Upper lobe of left lung (tissue), 6 donors: ENCODE data around the gene CHRNG. TPM values are rescaled to one million over a fixed set of nuclear protein-coding genes. Genes with fewer than 3 reads are reported as not detected.
A peak's percentile ranks its signal among the peaks of the same experiment; 100 is the strongest.

ENCODE experiments used
- ATAC-seq, 2 donors: fragments of 200-7000 bp; cut with Tn5 transposase; one replicate each; pipeline ENCODE4 v1.9.1; 2022; ENCODE audit warnings: mild to moderate bottlenecking in 2 of 2, moderate library complexity in 2 of 2; ENCODE audit not compliant: low FRiP score in 2 of 2
- DNase-seq, 2 donors: peaks; one replicate each; pipeline ENCODE4 v3.0.0-alpha.2; 2019 to 2020
- H3K27ac ChIP-seq, 4 donors: fragments of 200-600 bp; sonication (generic); one replicate each; pipeline ENCODE4 v1.5.1; 2016 to 2019
- H3K27me3 ChIP-seq, 4 donors: fragments of 200-600 bp; sonication (generic); one replicate each; pipeline ENCODE4 v1.5.1; 2017 to 2019
- H3K36me3 ChIP-seq, 4 donors: fragments of 200-600 bp; sonication (generic); one replicate each; pipeline ENCODE4 v1.5.1; 2016 to 2019
- H3K4me1 ChIP-seq, 4 donors: fragments of 200-600 bp; sonication (generic); one replicate each; pipeline ENCODE4 v1.5.1; 2018 to 2019
- H3K4me3 ChIP-seq, 4 donors: fragments of 200-600 bp; sonication (generic); one replicate each; pipeline ENCODE4 v1.5.1; 2017 to 2019; ENCODE audit warnings: mild to moderate bottlenecking in 2 of 4, moderate library complexity in 1 of 4
- H3K9me3 ChIP-seq, 4 donors: fragments of 200-600 bp; sonication (generic); one replicate each; pipeline ENCODE4 v1.5.1; 2018 to 2019
- EP300 ChIP-seq, 4 donors: sonication (generic); formaldehyde crosslinking; IDR thresholded peaks; one replicate each; pipeline ENCODE4 v1.5.1; 2017; ENCODE audit warnings: antibody characterized with exemption in 4 of 4, control low read depth in 2 of 4
- POLR2A ChIP-seq, 4 donors: fragments of 450-650 bp; IDR thresholded peaks; one replicate each; pipeline ENCODE4 v1.5.1; 2016 to 2017; ENCODE audit warnings: antibody characterized with exemption in 4 of 4, mild to moderate bottlenecking in 2 of 4
- POLR2AphosphoS5 ChIP-seq, 2 donors: sonication (generic); formaldehyde crosslinking; IDR thresholded peaks; one replicate each; pipeline ENCODE4 v1.5.1; 2017; ENCODE audit warnings: antibody characterized with exemption in 2 of 2
- WGBS, 2 donors: methylation state at CpG; one replicate each; pipeline ENCODE4 v1.1.5; 2017 to 2018; 5-methylcytosine and 5-hydroxymethylcytosine counted together
- total RNA-seq, 6 donors: library from RNA; depleted of rRNA in 4 of 6; stranded (reverse); fragments of >200 nt in 4 of 6; gene quantifications; one replicate each; pipeline versions ENCODE4 v1.1.0 to v1.2.1, GENCODE V29; 2016 to 2021
- TF ChIP-seq, protein P1 (sequence below), 6 experiments: fragments of 450-650 bp in 4 of 6; fragments of 200-600 bp in 2 of 6; sonication (generic) in 2 of 6; IDR thresholded peaks; one replicate each; pipeline ENCODE4 v1.5.1; 2016 to 2019; ENCODE audit warnings: antibody characterized with exemption in 6 of 6
- donor health status: DM: no; HTN: no; CAD: no; lungs with moderate emphysema.
- donor health status: DM: no; HTN: yes; CAD: no; lungs with severe emphysema.

Gene CHRNG
- total RNA-seq, 6 donors from 2014 or later, result not detected

DNA sequence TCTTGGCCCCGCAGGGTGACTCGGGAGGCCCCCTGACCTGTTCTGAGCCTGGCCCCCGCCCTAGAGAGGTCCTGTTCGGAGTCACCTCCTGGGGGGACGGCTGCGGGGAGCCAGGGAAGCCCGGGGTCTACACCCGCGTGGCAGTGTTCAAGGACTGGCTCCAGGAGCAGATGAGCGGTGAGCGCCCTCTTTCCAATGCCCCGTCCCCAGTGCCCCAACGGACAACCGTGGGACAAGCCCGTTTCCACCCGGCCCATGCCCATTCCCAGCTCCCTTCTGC is 16.1 kb upstream of the CHRNG start:
- WGBS, 2 donors, result 8 to 27% methylated on average over 5 to 15 of the region's 16 CpGs
- ATAC-seq (no peak), DNase-seq (peak in 1 of 2 donors; percentile 81)
- Histone ChIP-seq H3K4me1 (peaks cover 17 to 38% (median 22%) of the 10 kb centered on the region in 4 donors), H3K27me3 (peaks cover 0 to 59% (median 34%) of the 10 kb centered on the region in 4 donors), H3K4me3 (no peak overlapping the region), H3K9me3 (no peaks in the 10 kb centered on the region), H3K27ac (no peak overlapping the region), H3K36me3 (no peaks in the 10 kb centered on the region)
- TF ChIP-seq, protein P1, sequence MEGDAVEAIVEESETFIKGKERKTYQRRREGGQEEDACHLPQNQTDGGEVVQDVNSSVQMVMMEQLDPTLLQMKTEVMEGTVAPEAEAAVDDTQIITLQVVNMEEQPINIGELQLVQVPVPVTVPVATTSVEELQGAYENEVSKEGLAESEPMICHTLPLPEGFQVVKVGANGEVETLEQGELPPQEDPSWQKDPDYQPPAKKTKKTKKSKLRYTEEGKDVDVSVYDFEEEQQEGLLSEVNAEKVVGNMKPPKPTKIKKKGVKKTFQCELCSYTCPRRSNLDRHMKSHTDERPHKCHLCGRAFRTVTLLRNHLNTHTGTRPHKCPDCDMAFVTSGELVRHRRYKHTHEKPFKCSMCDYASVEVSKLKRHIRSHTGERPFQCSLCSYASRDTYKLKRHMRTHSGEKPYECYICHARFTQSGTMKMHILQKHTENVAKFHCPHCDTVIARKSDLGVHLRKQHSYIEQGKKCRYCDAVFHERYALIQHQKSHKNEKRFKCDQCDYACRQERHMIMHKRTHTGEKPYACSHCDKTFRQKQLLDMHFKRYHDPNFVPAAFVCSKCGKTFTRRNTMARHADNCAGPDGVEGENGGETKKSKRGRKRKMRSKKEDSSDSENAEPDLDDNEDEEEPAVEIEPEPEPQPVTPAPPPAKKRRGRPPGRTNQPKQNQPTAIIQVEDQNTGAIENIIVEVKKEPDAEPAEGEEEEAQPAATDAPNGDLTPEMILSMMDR (IDR thresholded peaks at IDR 0.05), result no peak
- TF ChIP-seq POLR2AphosphoS5 (IDR thresholded peaks at IDR 0.05) (no peak), EP300 (IDR thresholded peaks at IDR 0.05) (no peak), POLR2A (IDR thresholded peaks at IDR 0.05) (no peak)

- H3K4me3 ChIP-seq, result peak overlapping the region in 3 of 4 donors; percentile 6 to 23 (median 13)
- peaks cover 0 to 59% (median 34%) of the 10 kb centered on the region in 4 donors for H3K27me3 ChIP-seq
- no peaks in the 10 kb centered on the region for H3K9me3 ChIP-seq
- H3K4me1 ChIP-seq, result peaks cover 17 to 38% (median 22%) of the 10 kb centered on the region in 4 donors
- H3K27ac ChIP-seq, result no peak overlapping the region
- DNase-seq (peak in 1 of 2 donors; percentile 87), ATAC-seq (peak in 1 of 2 donors; percentile 15)
- 0 to 1% methylated on average over 3 to 61 of the region's 75 CpGs for WGBS, 2 donors
- H3K36me3 ChIP-seq, result no peaks in the 10 kb centered on the region
- TF ChIP-seq POLR2AphosphoS5 (IDR thresholded peaks at IDR 0.05), result no peak
- no peak for TF ChIP-seq EP300 (IDR thresholded peaks at IDR 0.05)
- TF ChIP-seq POLR2A (IDR thresholded peaks at IDR 0.05), result no peak
- TF ChIP-seq, protein P1 (IDR thresholded peaks at IDR 0.05), result no peak
These were observed 15.6 kb upstream of the CHRNG start for GRCh38 chr2:232523682-232524597.

GRCh38 chr2:232524771-232525170 is 14.7 kb upstream of the CHRNG start:
- H3K9me3 ChIP-seq, result no peaks in the 10 kb centered on the region
- H3K4me3 ChIP-seq, result no peak overlapping the region
- no peak overlapping the region for H3K27ac ChIP-seq
- peaks cover 0 to 59% (median 34%) of the 10 kb centered on the region in 4 donors for H3K27me3 ChIP-seq
- peaks cover 17 to 38% (median 22%) of the 10 kb centered on the region in 4 donors for H3K4me1 ChIP-seq
- DNase-seq, result no peak
- no peak for TF ChIP-seq POLR2AphosphoS5 (IDR thresholded peaks at IDR 0.05)
- TF ChIP-seq, protein P1 (IDR thresholded peaks at IDR 0.05), result no peak
- TF ChIP-seq POLR2A (IDR thresholded peaks at IDR 0.05), result no peak
- no peak for TF ChIP-seq EP300 (IDR thresholded peaks at IDR 0.05)
- WGBS, 2 donors, result 50 to 81% methylated on average over 3 of the region's 6 CpGs
- no peak for ATAC-seq
- H3K36me3 ChIP-seq, result no peaks in the 10 kb centered on the region

DNA sequence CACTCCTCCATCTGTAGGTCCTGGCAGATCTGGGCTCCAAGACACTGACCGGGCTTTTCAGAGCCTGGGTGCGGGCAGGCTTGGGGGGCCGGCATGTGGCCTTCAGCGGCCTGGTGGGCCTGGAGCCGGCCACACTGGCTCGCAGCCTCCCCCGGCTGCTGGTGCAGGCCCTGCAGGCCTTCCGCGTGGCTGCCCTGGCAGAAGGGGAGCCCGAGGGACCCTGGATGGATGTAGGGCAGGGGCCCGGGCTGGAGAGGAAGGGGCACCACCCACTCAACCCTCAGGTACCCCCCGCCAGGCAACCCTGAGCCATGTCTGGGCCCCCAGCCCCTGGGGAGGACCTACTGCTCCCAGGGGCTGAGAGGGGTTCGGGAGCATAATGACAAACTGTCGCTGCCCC is 14.3 kb upstream of the CHRNG start:
- DNase-seq (peak in 1 of 2 donors; percentile 52), ATAC-seq (no peak)
- H3K4me1 ChIP-seq, result peaks cover 17 to 38% (median 22%) of the 10 kb centered on the region in 4 donors
- no peaks in the 10 kb centered on the region for H3K9me3 ChIP-seq
- H3K36me3 ChIP-seq, result no peaks in the 10 kb centered on the region
- H3K4me3 ChIP-seq, result no peak overlapping the region
- no peak overlapping the region for H3K27ac ChIP-seq
- TF ChIP-seq EP300 (IDR thresholded peaks at IDR 0.05), result no peak
- TF ChIP-seq POLR2A (IDR thresholded peaks at IDR 0.05), result no peak
- TF ChIP-seq POLR2AphosphoS5 (IDR thresholded peaks at IDR 0.05), result no peak
- TF ChIP-seq, protein P1 (IDR thresholded peaks at IDR 0.05), result no peak
- 87% methylated on average over 10 of the region's 14 CpGs; no CpG with 5 or more reads in 1 of the 2 donors for WGBS, 2 donors
- peaks cover 0 to 55% (median 34%) of the 10 kb centered on the region in 4 donors for H3K27me3 ChIP-seq
